Kidney epithelial cell (primary cell): ENCODE data around the gene FBLN7. TPM values are rescaled to one million over a fixed set of nuclear protein-coding genes. Genes with fewer than 3 reads are reported as not detected.

Experiments
- DNase-seq: peaks from one replicate; pipeline ENCODE4 v3.0.0-alpha.2; 2010; ENCODE audit warnings: low read depth
- H3K27me3 ChIP-seq: 2 replicates; pipeline ENCODE4 v1.6.0; 2011; ENCODE audit warnings: low read length; ENCODE audit not compliant: control insufficient read depth, insufficient read depth
- H3K36me3 ChIP-seq: 2 replicates; pipeline ENCODE4 v1.5.1; 2011; ENCODE audit warnings: low read length; ENCODE audit not compliant: control insufficient read depth, insufficient read depth
- H3K4me3 ChIP-seq: 2 replicates; pipeline ENCODE4 v1.5.1; 2011; ENCODE audit warnings: low read depth, mild to moderate bottlenecking, control low read depth, low read length
- total RNA-seq: library from RNA; depleted of rRNA; stranded (reverse); fragments of >200 nt; gene quantifications from 2 replicates; pipeline ENCODE4 v1.2.3, GENCODE V29; 2015
- TF ChIP-seq, protein P1 (sequence below): IDR thresholded peaks from 2 replicates; pipeline ENCODE4 v1.5.1; 2011; ENCODE audit warnings: mild to moderate bottlenecking, moderate library complexity, low read length, control low read depth, inconsistent platforms; ENCODE audit not compliant: insufficient read depth, poor library complexity, severe bottlenecking

The FBLN7 gene
- total RNA-seq, 1 donor from 2014 or later: 1.0 TPM

DNA sequence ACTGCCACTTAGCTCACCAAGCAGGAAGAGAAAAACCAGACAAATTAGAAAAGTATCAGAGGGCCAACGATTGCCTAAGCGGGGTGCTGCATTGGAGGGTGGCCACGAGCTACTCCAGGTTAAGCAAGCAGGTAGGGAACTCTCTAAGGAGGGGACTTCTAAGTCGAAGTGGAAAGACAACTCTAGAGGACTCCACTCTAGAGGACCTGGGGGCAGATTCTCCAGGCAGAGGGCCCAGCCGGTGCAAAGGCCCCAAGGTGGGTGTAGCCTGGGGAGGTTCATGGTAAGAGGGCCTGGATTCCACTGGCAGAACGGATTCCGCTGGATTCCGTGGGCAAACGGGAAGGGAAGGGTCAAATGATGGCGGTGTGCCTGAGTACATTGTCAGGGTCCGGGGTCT, 12.7 kb downstream of the FBLN7 start:
- Histone ChIP-seq H3K4me3 (no peak overlapping the region), H3K27me3 (no peaks in the 10 kb centered on the region), H3K36me3 (no peaks in the 10 kb centered on the region)
- DNase-seq: no peak
- TF ChIP-seq, protein P1, sequence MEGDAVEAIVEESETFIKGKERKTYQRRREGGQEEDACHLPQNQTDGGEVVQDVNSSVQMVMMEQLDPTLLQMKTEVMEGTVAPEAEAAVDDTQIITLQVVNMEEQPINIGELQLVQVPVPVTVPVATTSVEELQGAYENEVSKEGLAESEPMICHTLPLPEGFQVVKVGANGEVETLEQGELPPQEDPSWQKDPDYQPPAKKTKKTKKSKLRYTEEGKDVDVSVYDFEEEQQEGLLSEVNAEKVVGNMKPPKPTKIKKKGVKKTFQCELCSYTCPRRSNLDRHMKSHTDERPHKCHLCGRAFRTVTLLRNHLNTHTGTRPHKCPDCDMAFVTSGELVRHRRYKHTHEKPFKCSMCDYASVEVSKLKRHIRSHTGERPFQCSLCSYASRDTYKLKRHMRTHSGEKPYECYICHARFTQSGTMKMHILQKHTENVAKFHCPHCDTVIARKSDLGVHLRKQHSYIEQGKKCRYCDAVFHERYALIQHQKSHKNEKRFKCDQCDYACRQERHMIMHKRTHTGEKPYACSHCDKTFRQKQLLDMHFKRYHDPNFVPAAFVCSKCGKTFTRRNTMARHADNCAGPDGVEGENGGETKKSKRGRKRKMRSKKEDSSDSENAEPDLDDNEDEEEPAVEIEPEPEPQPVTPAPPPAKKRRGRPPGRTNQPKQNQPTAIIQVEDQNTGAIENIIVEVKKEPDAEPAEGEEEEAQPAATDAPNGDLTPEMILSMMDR: no peak

DNA sequence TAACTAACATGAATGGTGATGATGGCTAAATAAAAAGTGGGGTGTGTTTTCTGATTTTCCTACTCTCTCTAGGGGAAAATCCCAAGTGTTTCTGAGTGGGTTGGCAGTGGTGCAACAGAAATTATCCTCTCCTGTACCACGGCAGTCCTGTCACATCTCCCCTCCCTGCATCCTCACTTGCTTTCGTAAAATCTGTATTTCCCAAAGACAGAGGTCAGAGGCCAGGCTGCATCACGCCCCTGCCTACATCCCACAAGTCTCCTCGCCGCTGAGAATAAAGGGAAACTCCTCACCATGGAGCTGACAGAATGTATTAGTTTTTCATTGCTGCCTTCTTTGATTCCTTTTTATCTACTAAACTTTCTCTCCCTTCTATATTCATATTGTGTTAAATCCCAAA, 13.1 kb downstream of the FBLN7 start:
- no peak overlapping the region for H3K4me3 ChIP-seq
- TF ChIP-seq, protein P1: no peak
- H3K27me3 ChIP-seq: no peaks in the 10 kb centered on the region
- no peaks in the 10 kb centered on the region for H3K36me3 ChIP-seq
- no peak for DNase-seq

DNA sequence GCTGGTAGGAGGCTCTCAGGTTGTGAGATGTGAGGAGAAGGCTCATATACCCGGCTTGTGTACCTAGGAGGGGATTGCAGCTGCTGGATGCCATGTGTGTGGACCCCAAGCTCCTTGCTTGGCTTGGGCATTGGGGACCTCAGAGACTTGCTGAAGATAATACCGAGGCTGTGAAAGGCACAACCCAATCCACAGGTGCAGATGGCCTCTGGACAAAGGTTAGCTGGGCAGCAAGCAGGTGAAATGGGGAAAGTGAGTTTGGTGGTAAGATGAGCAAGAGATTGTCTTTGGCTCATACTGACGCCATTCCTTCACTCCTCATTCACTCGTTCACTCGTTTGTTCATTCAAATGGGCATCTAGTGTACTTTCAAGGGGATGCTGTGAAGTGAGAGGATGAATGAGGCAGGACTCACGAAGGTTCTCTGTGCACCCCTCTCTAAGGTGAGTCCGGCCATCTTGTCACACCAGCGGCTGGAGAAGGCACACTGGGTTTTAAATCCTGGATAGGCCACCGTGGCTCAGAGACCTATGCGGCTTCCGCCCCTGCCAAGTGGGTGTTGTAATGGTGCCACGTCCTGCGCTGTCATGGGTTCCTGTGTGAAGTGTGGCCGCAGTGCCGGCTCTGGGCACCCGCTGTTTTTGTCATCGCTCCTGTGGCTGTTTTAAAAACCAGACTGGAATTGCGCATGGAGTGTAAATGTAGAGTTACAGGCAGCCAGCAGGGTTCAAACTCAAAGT, 13.7 kb downstream of the FBLN7 start:
- Histone ChIP-seq H3K4me3 (no peak overlapping the region), H3K36me3 (no peaks in the 10 kb centered on the region), H3K27me3 (no peaks in the 10 kb centered on the region)
- DNase-seq: no peak
- TF ChIP-seq, protein P1: no peak

DNA sequence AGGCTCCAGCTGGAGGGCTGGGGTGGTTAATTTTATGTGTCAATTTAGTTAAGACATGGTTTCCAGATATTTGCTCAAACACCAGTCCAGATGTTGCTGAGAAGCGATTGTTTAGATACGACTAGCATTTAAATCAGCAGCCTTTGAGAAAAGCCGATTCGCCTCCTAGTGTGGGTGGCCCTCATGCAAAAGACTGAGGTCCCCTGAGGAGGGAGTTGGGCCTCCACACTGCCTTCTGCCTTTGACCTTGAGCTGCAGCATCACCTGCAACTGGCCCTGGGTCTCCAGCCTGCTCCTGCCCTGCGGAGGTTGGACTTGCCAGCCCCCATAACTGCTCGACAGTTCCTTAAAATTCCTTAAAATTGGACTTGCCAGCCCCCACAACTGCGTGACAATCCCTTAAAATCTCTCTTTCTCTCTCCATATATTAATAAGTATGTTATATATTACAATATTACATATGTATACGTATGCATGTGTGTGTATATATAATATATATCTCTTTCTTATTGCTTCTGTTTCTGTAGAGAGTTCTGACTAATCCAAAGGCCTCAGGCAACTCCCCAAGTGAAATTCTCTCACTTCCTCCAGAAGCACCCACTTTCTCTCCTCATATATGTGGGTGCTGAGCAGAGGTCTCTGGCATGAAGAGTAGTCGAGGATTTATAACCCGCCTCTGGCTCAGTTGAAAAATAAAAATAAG, 14.4 kb downstream of the FBLN7 start:
- no peak overlapping the region for H3K4me3 ChIP-seq
- H3K36me3 ChIP-seq: no peaks in the 10 kb centered on the region
- H3K27me3 ChIP-seq: no peaks in the 10 kb centered on the region
- TF ChIP-seq, protein P1: no peak
- no peak for DNase-seq

DNA sequence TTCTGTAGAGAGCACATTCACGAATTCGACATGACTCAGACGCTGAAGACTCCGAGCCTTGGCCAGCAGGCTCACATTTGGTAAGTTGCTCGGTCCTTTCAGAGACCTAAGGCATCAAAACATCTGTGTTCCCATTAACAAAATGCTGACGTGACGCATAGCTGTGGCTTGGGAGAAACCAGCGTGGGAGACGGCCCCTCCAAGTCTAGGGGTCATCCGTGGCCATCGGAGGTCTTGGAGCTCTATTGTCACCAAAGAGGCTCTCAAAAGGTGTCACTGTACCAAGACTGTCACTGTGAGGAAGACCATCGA, 14.9 kb downstream of the FBLN7 start:
- no peak for DNase-seq
- H3K27me3 ChIP-seq: no peaks in the 10 kb centered on the region

More for the DNA sequence above, 14.9 kb downstream of the FBLN7 start:
- TF ChIP-seq, protein P1: no peak
- Histone ChIP-seq H3K4me3 (no peak overlapping the region), H3K36me3 (no peaks in the 10 kb centered on the region)
